HepG2 (cell line): ENCODE data around the gene DNAJC9. TPM values are rescaled to one million over a fixed set of nuclear protein-coding genes. Genes with fewer than 3 reads are reported as not detected.

Experiments used
- AKAP8 ChIP-seq: sonication (generic); formaldehyde crosslinking; IDR thresholded peaks from 2 replicates; pipeline ENCODE4 v1.5.1; 2020; ENCODE audit warnings: mild to moderate bottlenecking, missing genetic modification reagents
- FOXO1 ChIP-seq: sonication (generic); formaldehyde crosslinking; IDR thresholded peaks from 2 replicates; pipeline ENCODE4 v1.4.0; 2020; ENCODE audit warnings: missing genetic modification reagents
- MZF1 ChIP-seq: sonication (generic); formaldehyde crosslinking; IDR thresholded peaks from 2 replicates; pipeline ENCODE4 v1.8.1; 2023; ENCODE audit warnings: mild to moderate bottlenecking, missing genetic modification reagents, borderline replicate concordance
- SALL2 ChIP-seq: sonication (generic); formaldehyde crosslinking; IDR thresholded peaks from 2 replicates; pipeline ENCODE4 v1.8.1; 2023; ENCODE audit warnings: mild to moderate bottlenecking, missing genetic modification reagents, inconsistent platforms
- ZEB1 ChIP-seq: IDR thresholded peaks from 2 replicates; pipeline ENCODE4 v1.6.1; 2012; ENCODE audit warnings: mild to moderate bottlenecking, low read depth, inconsistent platforms; ENCODE audit not compliant: insufficient replicate concordance
- ZMYM3 ChIP-seq: sonication (generic); formaldehyde crosslinking; IDR thresholded peaks from 2 replicates; pipeline ENCODE4 v1.5.1; 2020; ENCODE audit warnings: mild to moderate bottlenecking, missing genetic modification reagents
- ZNF552 ChIP-seq: sonication (generic); formaldehyde crosslinking; IDR thresholded peaks from 2 replicates; pipeline ENCODE4 v1.9.0; 2022; ENCODE audit warnings: missing genetic modification reagents, mild to moderate bottlenecking, borderline replicate concordance
- ZNF83 ChIP-seq: sonication (generic); formaldehyde crosslinking; IDR thresholded peaks from 2 replicates; pipeline ENCODE4 v1.4.0; 2020; ENCODE audit warnings: missing genetic modification reagents, mild to moderate bottlenecking, borderline replicate concordance
- ZSCAN25 ChIP-seq: sonication (generic); formaldehyde crosslinking; IDR thresholded peaks from 2 replicates; pipeline ENCODE4 v1.8.0; 2022; ENCODE audit warnings: mild to moderate bottlenecking, missing genetic modification reagents
- polyA plus RNA-seq, 8 experiments: library from polyadenylated mRNA; depleted of rRNA in 3 of 8; stranded (reverse) in 7 of 8; unstranded in 1 of 8; fragments of >200 nt; fragmentation: Illumina TruSeq in 4 of 8; extraction: Trizol in 4 of 8; gene quantifications; 2 replicates each; pipeline versions ENCODE4 v1.2.1 to v1.2.3, GENCODE V29; 2011 to 2016; ENCODE audit warnings: low read depth in 4 of 8, missing spikeins in 1 of 8, mixed read lengths in 1 of 8; ENCODE audit not compliant: insufficient read depth in 1 of 8
- total RNA-seq, 5 experiments: library from RNA; depleted of rRNA; stranded (reverse); fragments of >200 nt; fragmentation: Illumina TruSeq; extraction: Trizol; gene quantifications; 2 replicates each; pipeline ENCODE4 v1.2.3, GENCODE V29; 2016; ENCODE audit warnings: low read depth in 1 of 5
- TF ChIP-seq, protein P1 (sequence below): sonication (generic); formaldehyde crosslinking; IDR thresholded peaks from 2 replicates; pipeline ENCODE4 v1.8.0; 2022; ENCODE audit warnings: mild to moderate bottlenecking, missing genetic modification reagents, moderate library complexity
- TF ChIP-seq, protein P2 (sequence below): sonication (generic); formaldehyde crosslinking; IDR thresholded peaks from 2 replicates; pipeline ENCODE4 v1.5.0; 2020; ENCODE audit warnings: missing genetic modification reagents, mild to moderate bottlenecking, borderline replicate concordance
- TF ChIP-seq, protein P3 (sequence below): sonication (generic); formaldehyde crosslinking; IDR thresholded peaks from 2 replicates; pipeline ENCODE4 v1.4.0; 2020; ENCODE audit warnings: missing genetic modification reagents
- TF ChIP-seq, protein P4 (sequence below): sonication (generic); formaldehyde crosslinking; IDR thresholded peaks from 2 replicates; pipeline ENCODE4 v1.4.0; 2020; ENCODE audit warnings: missing genetic modification reagents
- TF ChIP-seq, protein P5 (sequence below): sonication (generic); formaldehyde crosslinking; IDR thresholded peaks from 2 replicates; pipeline ENCODE4 v1.9.0; 2021; ENCODE audit warnings: missing genetic modification reagents, borderline replicate concordance
- TF ChIP-seq, protein P6 (sequence below): sonication (generic); formaldehyde crosslinking; IDR thresholded peaks from 2 replicates; pipeline ENCODE4 v1.4.0; 2020; ENCODE audit warnings: missing genetic modification reagents, mild to moderate bottlenecking, borderline replicate concordance

The DNAJC9 gene
- total and polyA plus RNA-seq, 2 of the 13 experiments (the other 11 are each of a cell fraction or from before 2014, with no cell fraction given) = 15.9 to 60.3 TPM

- TF ChIP-seq, protein P1, sequence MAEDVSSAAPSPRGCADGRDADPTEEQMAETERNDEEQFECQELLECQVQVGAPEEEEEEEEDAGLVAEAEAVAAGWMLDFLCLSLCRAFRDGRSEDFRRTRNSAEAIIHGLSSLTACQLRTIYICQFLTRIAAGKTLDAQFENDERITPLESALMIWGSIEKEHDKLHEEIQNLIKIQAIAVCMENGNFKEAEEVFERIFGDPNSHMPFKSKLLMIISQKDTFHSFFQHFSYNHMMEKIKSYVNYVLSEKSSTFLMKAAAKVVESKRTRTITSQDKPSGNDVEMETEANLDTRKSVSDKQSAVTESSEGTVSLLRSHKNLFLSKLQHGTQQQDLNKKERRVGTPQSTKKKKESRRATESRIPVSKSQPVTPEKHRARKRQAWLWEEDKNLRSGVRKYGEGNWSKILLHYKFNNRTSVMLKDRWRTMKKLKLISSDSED (CRISPR knock-in tag) = no peak; the same call in 1 of the 2 replicates
- TF ChIP-seq SALL2 (CRISPR knock-in tag) = peak; percentile 61; the same call in 1 of the 2 replicates
- TF ChIP-seq ZMYM3 = peak; percentile 21; the same call in 1 of the 2 replicates
- TF ChIP-seq, protein P2, sequence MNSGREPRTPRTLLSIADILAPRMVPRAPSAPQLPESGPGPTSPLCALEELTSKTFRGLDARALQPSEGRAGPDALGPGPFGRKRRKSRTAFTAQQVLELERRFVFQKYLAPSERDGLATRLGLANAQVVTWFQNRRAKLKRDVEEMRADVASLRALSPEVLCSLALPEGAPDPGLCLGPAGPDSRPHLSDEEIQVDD (CRISPR knock-in tag) = no peak
- TF ChIP-seq, protein P3, sequence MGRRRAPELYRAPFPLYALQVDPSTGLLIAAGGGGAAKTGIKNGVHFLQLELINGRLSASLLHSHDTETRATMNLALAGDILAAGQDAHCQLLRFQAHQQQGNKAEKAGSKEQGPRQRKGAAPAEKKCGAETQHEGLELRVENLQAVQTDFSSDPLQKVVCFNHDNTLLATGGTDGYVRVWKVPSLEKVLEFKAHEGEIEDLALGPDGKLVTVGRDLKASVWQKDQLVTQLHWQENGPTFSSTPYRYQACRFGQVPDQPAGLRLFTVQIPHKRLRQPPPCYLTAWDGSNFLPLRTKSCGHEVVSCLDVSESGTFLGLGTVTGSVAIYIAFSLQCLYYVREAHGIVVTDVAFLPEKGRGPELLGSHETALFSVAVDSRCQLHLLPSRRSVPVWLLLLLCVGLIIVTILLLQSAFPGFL (CRISPR knock-in tag) = no peak
- TF ChIP-seq AKAP8 = no peak
- TF ChIP-seq, protein P4, sequence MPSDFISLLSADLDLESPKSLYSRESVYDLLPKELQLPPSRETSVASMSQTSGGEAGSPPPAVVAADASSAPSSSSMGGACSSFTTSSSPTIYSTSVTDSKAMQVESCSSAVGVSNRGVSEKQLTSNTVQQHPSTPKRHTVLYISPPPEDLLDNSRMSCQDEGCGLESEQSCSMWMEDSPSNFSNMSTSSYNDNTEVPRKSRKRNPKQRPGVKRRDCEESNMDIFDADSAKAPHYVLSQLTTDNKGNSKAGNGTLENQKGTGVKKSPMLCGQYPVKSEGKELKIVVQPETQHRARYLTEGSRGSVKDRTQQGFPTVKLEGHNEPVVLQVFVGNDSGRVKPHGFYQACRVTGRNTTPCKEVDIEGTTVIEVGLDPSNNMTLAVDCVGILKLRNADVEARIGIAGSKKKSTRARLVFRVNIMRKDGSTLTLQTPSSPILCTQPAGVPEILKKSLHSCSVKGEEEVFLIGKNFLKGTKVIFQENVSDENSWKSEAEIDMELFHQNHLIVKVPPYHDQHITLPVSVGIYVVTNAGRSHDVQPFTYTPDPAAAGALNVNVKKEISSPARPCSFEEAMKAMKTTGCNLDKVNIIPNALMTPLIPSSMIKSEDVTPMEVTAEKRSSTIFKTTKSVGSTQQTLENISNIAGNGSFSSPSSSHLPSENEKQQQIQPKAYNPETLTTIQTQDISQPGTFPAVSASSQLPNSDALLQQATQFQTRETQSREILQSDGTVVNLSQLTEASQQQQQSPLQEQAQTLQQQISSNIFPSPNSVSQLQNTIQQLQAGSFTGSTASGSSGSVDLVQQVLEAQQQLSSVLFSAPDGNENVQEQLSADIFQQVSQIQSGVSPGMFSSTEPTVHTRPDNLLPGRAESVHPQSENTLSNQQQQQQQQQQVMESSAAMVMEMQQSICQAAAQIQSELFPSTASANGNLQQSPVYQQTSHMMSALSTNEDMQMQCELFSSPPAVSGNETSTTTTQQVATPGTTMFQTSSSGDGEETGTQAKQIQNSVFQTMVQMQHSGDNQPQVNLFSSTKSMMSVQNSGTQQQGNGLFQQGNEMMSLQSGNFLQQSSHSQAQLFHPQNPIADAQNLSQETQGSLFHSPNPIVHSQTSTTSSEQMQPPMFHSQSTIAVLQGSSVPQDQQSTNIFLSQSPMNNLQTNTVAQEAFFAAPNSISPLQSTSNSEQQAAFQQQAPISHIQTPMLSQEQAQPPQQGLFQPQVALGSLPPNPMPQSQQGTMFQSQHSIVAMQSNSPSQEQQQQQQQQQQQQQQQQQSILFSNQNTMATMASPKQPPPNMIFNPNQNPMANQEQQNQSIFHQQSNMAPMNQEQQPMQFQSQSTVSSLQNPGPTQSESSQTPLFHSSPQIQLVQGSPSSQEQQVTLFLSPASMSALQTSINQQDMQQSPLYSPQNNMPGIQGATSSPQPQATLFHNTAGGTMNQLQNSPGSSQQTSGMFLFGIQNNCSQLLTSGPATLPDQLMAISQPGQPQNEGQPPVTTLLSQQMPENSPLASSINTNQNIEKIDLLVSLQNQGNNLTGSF (CRISPR knock-in tag) = no peak; the same call in 1 of the 2 replicates
- no peak for TF ChIP-seq ZNF83 (CRISPR knock-in tag)
- TF ChIP-seq ZEB1 = no peak
- TF ChIP-seq, protein P5, sequence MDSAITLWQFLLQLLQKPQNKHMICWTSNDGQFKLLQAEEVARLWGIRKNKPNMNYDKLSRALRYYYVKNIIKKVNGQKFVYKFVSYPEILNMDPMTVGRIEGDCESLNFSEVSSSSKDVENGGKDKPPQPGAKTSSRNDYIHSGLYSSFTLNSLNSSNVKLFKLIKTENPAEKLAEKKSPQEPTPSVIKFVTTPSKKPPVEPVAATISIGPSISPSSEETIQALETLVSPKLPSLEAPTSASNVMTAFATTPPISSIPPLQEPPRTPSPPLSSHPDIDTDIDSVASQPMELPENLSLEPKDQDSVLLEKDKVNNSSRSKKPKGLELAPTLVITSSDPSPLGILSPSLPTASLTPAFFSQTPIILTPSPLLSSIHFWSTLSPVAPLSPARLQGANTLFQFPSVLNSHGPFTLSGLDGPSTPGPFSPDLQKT (CRISPR knock-in tag) = no peak
- TF ChIP-seq ZSCAN25 = peak; percentile 22; the same call in 1 of the 2 replicates
- no peak for TF ChIP-seq FOXO1 (CRISPR knock-in tag)
- TF ChIP-seq, protein P6, sequence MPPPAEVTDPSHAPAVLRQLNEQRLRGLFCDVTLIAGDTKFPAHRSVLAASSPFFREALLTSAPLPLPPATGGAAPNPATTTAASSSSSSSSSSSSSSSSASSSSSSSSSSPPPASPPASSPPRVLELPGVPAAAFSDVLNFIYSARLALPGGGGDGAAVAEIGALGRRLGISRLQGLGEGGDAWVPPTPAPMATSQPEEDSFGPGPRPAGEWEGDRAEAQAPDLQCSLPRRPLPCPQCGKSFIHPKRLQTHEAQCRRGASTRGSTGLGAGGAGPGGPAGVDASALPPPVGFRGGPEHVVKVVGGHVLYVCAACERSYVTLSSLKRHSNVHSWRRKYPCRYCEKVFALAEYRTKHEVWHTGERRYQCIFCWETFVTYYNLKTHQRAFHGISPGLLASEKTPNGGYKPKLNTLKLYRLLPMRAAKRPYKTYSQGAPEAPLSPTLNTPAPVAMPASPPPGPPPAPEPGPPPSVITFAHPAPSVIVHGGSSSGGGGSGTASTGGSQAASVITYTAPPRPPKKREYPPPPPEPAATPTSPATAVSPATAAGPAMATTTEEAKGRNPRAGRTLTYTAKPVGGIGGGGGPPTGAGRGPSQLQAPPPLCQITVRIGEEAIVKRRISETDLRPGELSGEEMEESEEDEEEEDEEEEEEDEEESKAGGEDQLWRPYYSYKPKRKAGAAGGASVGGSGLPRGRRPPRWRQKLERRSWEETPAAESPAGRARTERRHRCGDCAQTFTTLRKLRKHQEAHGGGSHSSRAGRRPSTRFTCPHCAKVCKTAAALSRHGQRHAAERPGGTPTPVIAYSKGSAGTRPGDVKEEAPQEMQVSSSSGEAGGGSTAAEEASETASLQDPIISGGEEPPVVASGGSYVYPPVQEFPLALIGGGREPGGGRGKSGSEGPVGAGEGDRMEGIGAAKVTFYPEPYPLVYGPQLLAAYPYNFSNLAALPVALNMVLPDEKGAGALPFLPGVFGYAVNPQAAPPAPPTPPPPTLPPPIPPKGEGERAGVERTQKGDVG (CRISPR knock-in tag) = 0 out of 2 replicates have a peak, but pooled peaks have one; percentile 33
- no peak for TF ChIP-seq ZNF552
- no peak for TF ChIP-seq MZF1 (CRISPR knock-in tag)
These were observed 5.6 kb upstream of the DNAJC9 start, which contains the start of gene MRPS16 (continued) for GRCh38 chr10:73252445-73253224.
